Heart left ventricle (tissue), 13 donors: ENCODE data around the gene KCNQ1.

Source experiments
- POLR2A ChIP-seq, 2 donors: fragments of 450-650 bp; IDR thresholded peaks; one replicate each; pipeline ENCODE4 v1.6.1; 2017; ENCODE audit warnings: antibody characterized with exemption in 2 of 2, mild to moderate bottlenecking in 2 of 2, moderate library complexity in 2 of 2
- TF ChIP-seq, protein P1 (sequence below), 12 donors: fragments of 200-600 bp; sonication (generic) in 4 of 12; IDR thresholded peaks; one replicate each; pipeline versions ENCODE4 v1.5.0 to v1.8.0; 2018 to 2022; ENCODE audit warnings: antibody characterized with exemption in 12 of 12, mild to moderate bottlenecking in 5 of 12
- donor health status: ischemic (EF 13 %, LVEDD 7.1; RV severe dilation, severe dysfunction).
- donor health status: DM: no; HTN: yes; CAD: no.
- donor health status: DM: no; HTN: no; CAD: no.
- donor health status: ischemic (EF 25% LVEDD 6.9; RV normal size, moderate dysfunction).
- donor health status: ischemic (EF 25% LVEDD 5.7; RV mildly dilated, moderate dysfunction).
- donor health status: ischemic (EF 35%, LVEDD 5.7; RV mildly dilated, moderate dysfunction).
- donor health status: nonischemic (EF 11% LVEDD 7.7; RV severe dilation, severe dysfunction).
- donor health status: DM: yes; HTN: yes; CAD: no.
- donor health status: PGD.
- donor health status: ischemic (EF 29% LVEDD 5.4; RV normal size, mild dysfunction).
- donor health status: nonischemic (EF 23%, LVEDD 6.1; RV moderate dilation, normal function).

DNA sequence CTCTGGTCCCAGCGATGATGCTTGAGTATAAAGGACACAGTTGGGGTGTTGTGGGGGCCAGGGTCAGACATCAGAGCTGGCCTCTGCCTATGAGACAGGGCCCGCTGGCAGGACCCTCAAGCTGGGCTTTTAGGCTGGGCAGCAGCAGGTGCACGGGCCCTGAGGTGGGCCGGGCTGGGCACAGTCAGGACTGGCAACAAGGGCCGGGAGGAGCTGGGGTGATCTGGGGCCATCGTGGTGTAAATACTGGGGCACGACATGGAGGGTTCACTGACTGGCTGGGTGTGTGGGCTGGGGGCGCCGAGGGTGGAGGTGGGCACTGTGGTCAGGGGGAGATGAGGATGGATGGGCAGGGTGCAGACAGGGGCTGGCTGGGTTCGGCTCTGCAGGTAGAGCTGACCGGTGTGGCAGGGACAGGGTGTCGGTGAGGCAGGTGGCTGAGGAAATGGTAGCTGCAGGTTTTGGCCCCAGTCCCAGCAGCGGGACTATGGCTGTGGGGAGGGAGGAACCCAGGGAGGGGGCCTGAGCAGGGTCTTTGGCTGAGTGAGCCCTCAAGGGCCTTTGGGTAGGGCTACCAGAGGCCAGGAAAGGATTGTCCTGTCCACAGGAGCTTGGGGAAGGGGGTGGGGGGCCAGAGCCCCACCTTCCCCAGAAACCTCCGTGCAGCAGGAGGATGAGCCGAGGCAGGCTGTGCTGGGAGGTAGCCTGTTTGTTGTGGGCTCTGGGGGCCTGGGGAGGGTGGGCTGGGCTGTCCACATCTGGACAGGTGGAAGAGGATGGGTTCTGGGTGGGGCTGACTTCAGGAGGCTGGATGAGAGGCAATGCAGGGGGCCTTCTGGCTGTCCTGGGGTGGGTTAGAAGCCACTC is 81.4 kb downstream of the KCNQ1 start:
- TF ChIP-seq, protein P1, sequence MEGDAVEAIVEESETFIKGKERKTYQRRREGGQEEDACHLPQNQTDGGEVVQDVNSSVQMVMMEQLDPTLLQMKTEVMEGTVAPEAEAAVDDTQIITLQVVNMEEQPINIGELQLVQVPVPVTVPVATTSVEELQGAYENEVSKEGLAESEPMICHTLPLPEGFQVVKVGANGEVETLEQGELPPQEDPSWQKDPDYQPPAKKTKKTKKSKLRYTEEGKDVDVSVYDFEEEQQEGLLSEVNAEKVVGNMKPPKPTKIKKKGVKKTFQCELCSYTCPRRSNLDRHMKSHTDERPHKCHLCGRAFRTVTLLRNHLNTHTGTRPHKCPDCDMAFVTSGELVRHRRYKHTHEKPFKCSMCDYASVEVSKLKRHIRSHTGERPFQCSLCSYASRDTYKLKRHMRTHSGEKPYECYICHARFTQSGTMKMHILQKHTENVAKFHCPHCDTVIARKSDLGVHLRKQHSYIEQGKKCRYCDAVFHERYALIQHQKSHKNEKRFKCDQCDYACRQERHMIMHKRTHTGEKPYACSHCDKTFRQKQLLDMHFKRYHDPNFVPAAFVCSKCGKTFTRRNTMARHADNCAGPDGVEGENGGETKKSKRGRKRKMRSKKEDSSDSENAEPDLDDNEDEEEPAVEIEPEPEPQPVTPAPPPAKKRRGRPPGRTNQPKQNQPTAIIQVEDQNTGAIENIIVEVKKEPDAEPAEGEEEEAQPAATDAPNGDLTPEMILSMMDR (IDR thresholded peaks at IDR 0.05): no peak
- no peak for TF ChIP-seq POLR2A (IDR thresholded peaks at IDR 0.05)
